ENCODE data around the gene HAO1.
A peak's percentile ranks its signal among the peaks of the same experiment; 100 is the strongest.

DNA sequence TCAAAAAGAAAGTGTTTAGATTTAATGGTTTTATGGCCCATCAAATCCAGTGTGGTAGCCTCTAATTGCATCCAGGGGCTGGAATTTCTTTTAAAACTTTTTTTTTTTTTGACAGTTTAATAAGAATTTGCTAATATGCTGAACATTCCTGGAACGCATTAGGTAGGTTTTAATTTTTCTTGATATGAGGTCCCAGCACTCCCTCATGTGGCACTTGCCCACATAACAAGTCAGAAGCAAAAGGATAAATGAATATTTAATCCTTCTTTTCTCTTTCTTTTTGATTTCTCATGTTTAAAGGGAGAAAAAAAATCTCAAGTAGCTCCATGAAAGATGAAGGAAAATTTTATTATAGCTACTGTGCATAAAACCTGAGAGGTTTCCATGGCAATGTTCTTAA, 13.5 kb downstream of the HAO1 start:
- no peak for TF ChIP-seq EZH2 (IDR thresholded peaks at IDR 0.05; ENCODE audit: borderline replicate concordance, low read length)
- TF ChIP-seq, protein P1, sequence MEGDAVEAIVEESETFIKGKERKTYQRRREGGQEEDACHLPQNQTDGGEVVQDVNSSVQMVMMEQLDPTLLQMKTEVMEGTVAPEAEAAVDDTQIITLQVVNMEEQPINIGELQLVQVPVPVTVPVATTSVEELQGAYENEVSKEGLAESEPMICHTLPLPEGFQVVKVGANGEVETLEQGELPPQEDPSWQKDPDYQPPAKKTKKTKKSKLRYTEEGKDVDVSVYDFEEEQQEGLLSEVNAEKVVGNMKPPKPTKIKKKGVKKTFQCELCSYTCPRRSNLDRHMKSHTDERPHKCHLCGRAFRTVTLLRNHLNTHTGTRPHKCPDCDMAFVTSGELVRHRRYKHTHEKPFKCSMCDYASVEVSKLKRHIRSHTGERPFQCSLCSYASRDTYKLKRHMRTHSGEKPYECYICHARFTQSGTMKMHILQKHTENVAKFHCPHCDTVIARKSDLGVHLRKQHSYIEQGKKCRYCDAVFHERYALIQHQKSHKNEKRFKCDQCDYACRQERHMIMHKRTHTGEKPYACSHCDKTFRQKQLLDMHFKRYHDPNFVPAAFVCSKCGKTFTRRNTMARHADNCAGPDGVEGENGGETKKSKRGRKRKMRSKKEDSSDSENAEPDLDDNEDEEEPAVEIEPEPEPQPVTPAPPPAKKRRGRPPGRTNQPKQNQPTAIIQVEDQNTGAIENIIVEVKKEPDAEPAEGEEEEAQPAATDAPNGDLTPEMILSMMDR (IDR thresholded peaks at IDR 0.05; ENCODE audit: low read length), result peak; percentile 53

Measured in OCI-LY1 (cell line).